HepG2 (cell line): ENCODE measurements around the gene IL1RL2. TPM values are rescaled to one million over a fixed set of nuclear protein-coding genes. Genes with fewer than 3 reads are reported as not detected.
A peak's percentile ranks its signal among the peaks of the same experiment; 100 is the strongest.

Experiments used
- CAMTA2 ChIP-seq: sonication (generic); formaldehyde crosslinking; IDR thresholded peaks from 2 replicates; pipeline ENCODE4 v1.4.0; 2020; ENCODE audit warnings: mild to moderate bottlenecking, missing genetic modification reagents, borderline replicate concordance
- HNF4A ChIP-seq: sonication (generic); formaldehyde crosslinking; IDR thresholded peaks from 2 replicates; pipeline ENCODE4 v1.4.0; 2020; ENCODE audit warnings: missing genetic modification reagents
- MZF1 ChIP-seq: sonication (generic); formaldehyde crosslinking; IDR thresholded peaks from 2 replicates; pipeline ENCODE4 v1.8.1; 2023; ENCODE audit warnings: mild to moderate bottlenecking, missing genetic modification reagents, borderline replicate concordance
- PRPF4 ChIP-seq: fragments of 200-400 bp; formaldehyde crosslinking; IDR thresholded peaks from 2 replicates; pipeline ENCODE4 v1.6.1; 2016; ENCODE audit warnings: low read length, low read depth; ENCODE audit not compliant: poor library complexity, severe bottlenecking
- THAP11 ChIP-seq: IDR thresholded peaks from 2 replicates; pipeline ENCODE4 v1.6.1; 2016; ENCODE audit warnings: missing biosample characterization, missing genetic modification reagents
- XRCC5 ChIP-seq: fragments of 200-400 bp; formaldehyde crosslinking; optimal IDR thresholded peaks from 2 replicates; pipeline ENCODE3; 2017; ENCODE audit warnings: mild to moderate bottlenecking, low read length
- ZNF30 ChIP-seq: sonication (generic); formaldehyde crosslinking; IDR thresholded peaks from 2 replicates; pipeline ENCODE4 v1.5.0; 2020; ENCODE audit warnings: mild to moderate bottlenecking, missing genetic modification reagents
- ZNF546 ChIP-seq: sonication (generic); formaldehyde crosslinking; conservative IDR thresholded peaks from 2 replicates; pipeline ENCODE4 v1.8.1; 2023; ENCODE audit warnings: mild to moderate bottlenecking, missing genetic modification reagents
- ZNF839 ChIP-seq: sonication (generic); formaldehyde crosslinking; IDR thresholded peaks from 2 replicates; pipeline ENCODE4 v1.4.0; 2020; ENCODE audit warnings: missing genetic modification reagents, mild to moderate bottlenecking, borderline replicate concordance
- polyA plus RNA-seq, 8 experiments: library from polyadenylated mRNA; depleted of rRNA in 3 of 8; stranded (reverse) in 7 of 8; unstranded in 1 of 8; fragments of >200 nt; fragmentation: Illumina TruSeq in 4 of 8; extraction: Trizol in 4 of 8; gene quantifications; 2 replicates each; pipeline versions ENCODE4 v1.2.1 to v1.2.3, GENCODE V29; 2011 to 2016; ENCODE audit warnings: low read depth in 4 of 8, missing spikeins in 1 of 8, mixed read lengths in 1 of 8; ENCODE audit not compliant: insufficient read depth in 1 of 8
- total RNA-seq, 5 experiments: library from RNA; depleted of rRNA; stranded (reverse); fragments of >200 nt; fragmentation: Illumina TruSeq; extraction: Trizol; gene quantifications; 2 replicates each; pipeline ENCODE4 v1.2.3, GENCODE V29; 2016; ENCODE audit warnings: low read depth in 1 of 5
- TF ChIP-seq, protein P1 (sequence below): sonication (generic); formaldehyde crosslinking; IDR thresholded peaks from 2 replicates; pipeline ENCODE4 v1.5.1; 2020; ENCODE audit warnings: mild to moderate bottlenecking, moderate library complexity, missing genetic modification reagents
- TF ChIP-seq, protein P2 (sequence below): sonication (generic); formaldehyde crosslinking; IDR thresholded peaks from 2 replicates; pipeline ENCODE4 v1.5.0; 2020; ENCODE audit warnings: mild to moderate bottlenecking, missing genetic modification reagents
- TF ChIP-seq, protein P3 (sequence below): sonication (generic); formaldehyde crosslinking; IDR thresholded peaks from 2 replicates; pipeline ENCODE4 v1.4.0; 2020; ENCODE audit warnings: missing genetic modification reagents, mild to moderate bottlenecking, borderline replicate concordance
- TF ChIP-seq, protein P4 (sequence below): sonication (generic); formaldehyde crosslinking; IDR thresholded peaks from 2 replicates; pipeline ENCODE4 v1.4.0; 2020; ENCODE audit warnings: missing genetic modification reagents
- TF ChIP-seq, protein P5 (sequence below): sonication (generic); formaldehyde crosslinking; IDR thresholded peaks from 2 replicates; pipeline ENCODE4 v1.8.0; 2022; ENCODE audit warnings: low read depth, missing genetic modification reagents

IL1RL2 gene
- total and polyA plus RNA-seq, 2 of the 13 experiments (the other 11 are each of a cell fraction or from before 2014, with no cell fraction given), result 0.03 TPM; not detected in 1

DNA sequence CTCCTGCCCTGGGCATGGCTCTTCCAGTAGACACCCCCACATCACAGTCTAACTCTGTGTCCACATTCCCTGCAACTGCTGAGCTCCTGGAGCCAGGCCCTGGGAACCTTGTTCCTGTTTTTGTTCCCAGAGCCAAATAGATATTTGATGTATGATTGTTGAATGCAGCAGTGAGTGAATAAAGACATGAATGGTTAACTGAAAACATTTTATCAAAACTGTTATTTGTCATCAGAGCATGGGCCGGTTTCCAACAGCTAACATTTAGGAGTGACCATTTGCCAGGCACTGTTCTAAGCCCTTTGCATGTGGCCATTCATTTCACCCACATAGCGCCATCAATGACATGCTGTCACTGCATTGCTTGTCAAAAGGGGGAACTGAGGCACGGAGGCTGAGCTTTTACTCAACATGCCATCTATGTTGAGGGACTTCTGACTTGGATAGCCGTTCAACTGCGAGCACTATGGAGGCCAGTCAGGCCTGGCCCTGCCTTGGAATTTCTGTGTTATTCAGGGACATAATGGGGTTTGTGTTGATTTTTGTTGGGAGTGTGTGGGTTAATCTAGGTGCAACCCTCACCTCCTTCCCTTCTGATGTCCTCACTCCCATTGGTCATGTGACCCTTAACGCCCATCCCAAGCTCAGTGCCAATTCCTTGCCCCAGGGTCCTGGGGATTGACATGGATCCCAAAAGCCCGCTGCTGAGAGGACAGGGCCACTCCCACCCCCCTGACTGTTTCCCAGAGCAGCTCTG is 31.7 kb upstream of the IL1RL2 start (continued):
- TF ChIP-seq, protein P1, sequence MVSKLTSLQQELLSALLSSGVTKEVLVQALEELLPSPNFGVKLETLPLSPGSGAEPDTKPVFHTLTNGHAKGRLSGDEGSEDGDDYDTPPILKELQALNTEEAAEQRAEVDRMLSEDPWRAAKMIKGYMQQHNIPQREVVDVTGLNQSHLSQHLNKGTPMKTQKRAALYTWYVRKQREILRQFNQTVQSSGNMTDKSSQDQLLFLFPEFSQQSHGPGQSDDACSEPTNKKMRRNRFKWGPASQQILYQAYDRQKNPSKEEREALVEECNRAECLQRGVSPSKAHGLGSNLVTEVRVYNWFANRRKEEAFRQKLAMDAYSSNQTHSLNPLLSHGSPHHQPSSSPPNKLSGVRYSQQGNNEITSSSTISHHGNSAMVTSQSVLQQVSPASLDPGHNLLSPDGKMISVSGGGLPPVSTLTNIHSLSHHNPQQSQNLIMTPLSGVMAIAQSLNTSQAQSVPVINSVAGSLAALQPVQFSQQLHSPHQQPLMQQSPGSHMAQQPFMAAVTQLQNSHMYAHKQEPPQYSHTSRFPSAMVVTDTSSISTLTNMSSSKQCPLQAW, result 0 out of 2 replicates have a peak, but pooled peaks have one; percentile 12
- TF ChIP-seq XRCC5 (no peak), PRPF4 (no peak), MZF1 (CRISPR knock-in tag) (no peak), THAP11 (no peak), CAMTA2 (CRISPR knock-in tag) (no peak), ZNF839 (CRISPR knock-in tag) (no peak), ZNF546 (CRISPR knock-in tag) (0 out of 2 replicates have a peak, but pooled peaks have one; percentile 21), ZNF30 (CRISPR knock-in tag) (no peak), HNF4A (CRISPR knock-in tag) (no peak)
- TF ChIP-seq, protein P2, sequence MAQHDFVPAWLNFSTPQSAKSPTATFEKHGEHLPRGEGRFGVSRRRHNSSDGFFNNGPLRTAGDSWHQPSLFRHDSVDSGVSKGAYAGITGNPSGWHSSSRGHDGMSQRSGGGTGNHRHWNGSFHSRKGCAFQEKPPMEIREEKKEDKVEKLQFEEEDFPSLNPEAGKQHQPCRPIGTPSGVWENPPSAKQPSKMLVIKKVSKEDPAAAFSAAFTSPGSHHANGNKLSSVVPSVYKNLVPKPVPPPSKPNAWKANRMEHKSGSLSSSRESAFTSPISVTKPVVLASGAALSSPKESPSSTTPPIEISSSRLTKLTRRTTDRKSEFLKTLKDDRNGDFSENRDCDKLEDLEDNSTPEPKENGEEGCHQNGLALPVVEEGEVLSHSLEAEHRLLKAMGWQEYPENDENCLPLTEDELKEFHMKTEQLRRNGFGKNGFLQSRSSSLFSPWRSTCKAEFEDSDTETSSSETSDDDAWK (CRISPR knock-in tag), result no peak
- TF ChIP-seq, protein P3, sequence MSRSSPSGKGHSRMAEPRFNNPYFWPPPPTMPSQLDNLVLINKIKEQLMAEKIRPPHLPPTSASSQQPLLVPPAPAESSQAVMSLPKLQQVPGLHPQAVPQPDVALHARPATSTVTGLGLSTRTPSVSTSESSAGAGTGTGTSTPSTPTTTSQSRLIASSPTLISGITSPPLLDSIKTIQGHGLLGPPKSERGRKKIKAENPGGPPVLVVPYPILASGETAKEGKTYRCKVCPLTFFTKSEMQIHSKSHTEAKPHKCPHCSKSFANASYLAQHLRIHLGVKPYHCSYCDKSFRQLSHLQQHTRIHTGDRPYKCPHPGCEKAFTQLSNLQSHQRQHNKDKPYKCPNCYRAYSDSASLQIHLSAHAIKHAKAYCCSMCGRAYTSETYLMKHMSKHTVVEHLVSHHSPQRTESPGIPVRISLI, result no peak
- TF ChIP-seq, protein P4, sequence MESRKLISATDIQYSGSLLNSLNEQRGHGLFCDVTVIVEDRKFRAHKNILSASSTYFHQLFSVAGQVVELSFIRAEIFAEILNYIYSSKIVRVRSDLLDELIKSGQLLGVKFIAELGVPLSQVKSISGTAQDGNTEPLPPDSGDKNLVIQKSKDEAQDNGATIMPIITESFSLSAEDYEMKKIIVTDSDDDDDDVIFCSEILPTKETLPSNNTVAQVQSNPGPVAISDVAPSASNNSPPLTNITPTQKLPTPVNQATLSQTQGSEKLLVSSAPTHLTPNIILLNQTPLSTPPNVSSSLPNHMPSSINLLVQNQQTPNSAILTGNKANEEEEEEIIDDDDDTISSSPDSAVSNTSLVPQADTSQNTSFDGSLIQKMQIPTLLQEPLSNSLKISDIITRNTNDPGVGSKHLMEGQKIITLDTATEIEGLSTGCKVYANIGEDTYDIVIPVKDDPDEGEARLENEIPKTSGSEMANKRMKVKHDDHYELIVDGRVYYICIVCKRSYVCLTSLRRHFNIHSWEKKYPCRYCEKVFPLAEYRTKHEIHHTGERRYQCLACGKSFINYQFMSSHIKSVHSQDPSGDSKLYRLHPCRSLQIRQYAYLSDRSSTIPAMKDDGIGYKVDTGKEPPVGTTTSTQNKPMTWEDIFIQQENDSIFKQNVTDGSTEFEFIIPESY (CRISPR knock-in tag), result peak; percentile 3; the same call in 1 of the 2 replicates
- TF ChIP-seq, protein P5, sequence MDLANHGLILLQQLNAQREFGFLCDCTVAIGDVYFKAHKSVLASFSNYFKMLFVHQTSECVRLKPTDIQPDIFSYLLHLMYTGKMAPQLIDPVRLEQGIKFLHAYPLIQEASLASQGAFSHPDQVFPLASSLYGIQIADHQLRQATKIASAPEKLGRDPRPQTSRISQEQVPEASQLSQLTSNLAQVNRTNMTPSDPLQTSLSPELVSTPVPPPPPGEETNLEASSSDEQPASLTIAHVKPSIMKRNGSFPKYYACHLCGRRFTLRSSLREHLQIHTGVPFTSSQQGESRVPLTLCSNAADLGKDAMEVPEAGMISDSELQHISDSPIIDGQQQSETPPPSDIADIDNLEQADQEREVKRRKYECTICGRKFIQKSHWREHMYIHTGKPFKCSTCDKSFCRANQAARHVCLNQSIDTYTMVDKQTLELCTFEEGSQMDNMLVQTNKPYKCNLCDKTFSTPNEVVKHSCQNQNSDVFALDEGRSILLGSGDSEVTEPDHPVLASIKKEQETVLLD (CRISPR knock-in tag), result no peak
